Endothelial cell of umbilical vein (primary cell): ENCODE results near the gene CRYL1.

Experiments used
- CTCF ChIP-seq, 2 donors: IDR thresholded peaks; 1 replicate in 1 of 2; 2 replicates in 1 of 2; pipeline ENCODE4 v1.5.1; 2011; ENCODE audit warnings: low read length in 2 of 2, mild to moderate bottlenecking in 2 of 2, moderate library complexity in 2 of 2, control low read depth in 1 of 2, inconsistent platforms in 1 of 2, low read depth in 1 of 2; ENCODE audit not compliant: insufficient read depth in 1 of 2; ENCODE audit errors: extremely low read depth in 1 of 2
- EZH2 ChIP-seq: IDR thresholded peaks from 2 replicates; pipeline ENCODE4 v1.6.1; 2012; ENCODE audit warnings: borderline replicate concordance, low read depth, mild to moderate bottlenecking, moderate library complexity, low read length, inconsistent platforms; ENCODE audit not compliant: severe bottlenecking
- FOS ChIP-seq: IDR thresholded peaks from 2 replicates; pipeline ENCODE4 v1.6.1; 2011; ENCODE audit warnings: mild to moderate bottlenecking, low read length, moderate library complexity, borderline replicate concordance; ENCODE audit not compliant: insufficient read depth
- JUN ChIP-seq: IDR thresholded peaks from 2 replicates; pipeline ENCODE4 v1.6.1; 2011; ENCODE audit warnings: borderline replicate concordance, low read depth; ENCODE audit not compliant: insufficient read length, insufficient read depth
- MYC ChIP-seq: IDR thresholded peaks from one replicate; pipeline ENCODE4 v1.6.1; 2011; ENCODE audit warnings: mild to moderate bottlenecking, low read depth, low read length
- POLR2A ChIP-seq: IDR thresholded peaks from 2 replicates; pipeline ENCODE4 v1.6.1; 2012; ENCODE audit warnings: low read depth, mild to moderate bottlenecking, control low read depth, low read length
- POLR2AphosphoS5 ChIP-seq: IDR thresholded peaks from 2 replicates; pipeline ENCODE4 v1.6.1; 2012; ENCODE audit warnings: low read depth, mild to moderate bottlenecking, control low read depth, low read length, moderate library complexity; ENCODE audit not compliant: insufficient read depth
- TF ChIP-seq, protein P1 (sequence below): IDR thresholded peaks from 2 replicates; pipeline ENCODE4 v1.6.1; 2011; ENCODE audit not compliant: insufficient read depth, insufficient read length

DNA sequence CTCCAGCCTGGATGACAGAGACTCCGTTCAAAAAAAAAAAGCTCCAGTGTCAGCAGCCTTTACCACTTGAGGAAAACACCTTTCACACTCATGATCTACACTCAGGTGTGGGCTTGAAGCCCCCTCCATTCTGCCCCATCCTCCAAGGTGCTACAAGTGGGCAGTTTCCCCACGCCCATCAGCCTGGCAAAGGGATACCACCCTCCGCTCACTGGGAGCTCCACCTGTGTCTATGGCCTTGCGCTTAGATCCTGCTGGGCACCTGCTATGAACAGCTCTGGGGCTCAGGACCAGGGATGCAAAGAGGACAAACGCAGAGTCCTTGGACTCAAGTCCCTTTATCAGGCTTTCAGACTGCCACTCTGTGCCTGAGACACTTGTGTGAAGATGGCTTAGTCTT lies 127.8 kb downstream of the CRYL1 start:
- no peak for TF ChIP-seq CTCF (IDR thresholded peaks at IDR 0.05; ENCODE audit: extremely low read depth in 1 of 2, insufficient read depth in 1 of 2, low read depth in 1 of 2, low read length in 2 of 2)
- no peak for TF ChIP-seq POLR2AphosphoS5
- TF ChIP-seq POLR2A = no peak
- TF ChIP-seq EZH2 = no peak
- no peak for TF ChIP-seq FOS
- no peak for TF ChIP-seq JUN
- TF ChIP-seq MYC = no peak
- TF ChIP-seq, protein P1, sequence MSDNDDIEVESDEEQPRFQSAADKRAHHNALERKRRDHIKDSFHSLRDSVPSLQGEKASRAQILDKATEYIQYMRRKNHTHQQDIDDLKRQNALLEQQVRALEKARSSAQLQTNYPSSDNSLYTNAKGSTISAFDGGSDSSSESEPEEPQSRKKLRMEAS = no peak
